Osteoblast (primary cell): ENCODE results near the gene SERPINB11. TPM values are rescaled to one million over a fixed set of nuclear protein-coding genes. Genes with fewer than 3 reads are reported as not detected.

Experiments used
- DNase-seq: peaks from one replicate; pipeline ENCODE4 v3.0.0; 2011; ENCODE audit warnings: low spot score, mixed read lengths; ENCODE audit not compliant: insufficient read length; ENCODE audit errors: missing footprints
- H2AFZ ChIP-seq: 2 replicates; pipeline ENCODE4 v1.6.0; 2011; ENCODE audit warnings: mild to moderate bottlenecking, low read length
- H3K27ac ChIP-seq: 2 replicates; pipeline ENCODE4 v1.5.1; 2011; ENCODE audit warnings: mild to moderate bottlenecking, low read depth, low read length, moderate library complexity
- H3K27me3 ChIP-seq: 2 replicates; pipeline ENCODE4 v1.6.0; 2012; ENCODE audit warnings: mild to moderate bottlenecking, control low read depth, inconsistent platforms, low read length, moderate library complexity; ENCODE audit not compliant: insufficient read depth
- H3K36me3 ChIP-seq: 2 replicates; pipeline ENCODE4 v1.5.1; 2011; ENCODE audit warnings: mild to moderate bottlenecking, low read length, control low read depth, moderate library complexity; ENCODE audit not compliant: insufficient read depth
- H3K4me1 ChIP-seq: 2 replicates; pipeline ENCODE4 v1.5.1; 2011; ENCODE audit warnings: mild to moderate bottlenecking, low read length, control low read depth, moderate library complexity; ENCODE audit not compliant: insufficient read depth
- H3K4me2 ChIP-seq: 2 replicates; pipeline ENCODE4 v1.6.0; 2011; ENCODE audit warnings: mild to moderate bottlenecking, low read length; ENCODE audit not compliant: insufficient read depth
- H3K4me3 ChIP-seq: fragments of 200-600 bp; sonication (generic); 3 replicates; pipeline ENCODE4 v1.5.1; 2012; ENCODE audit warnings: mild to moderate bottlenecking, low read length, inconsistent platforms; ENCODE audit not compliant: insufficient read depth
- H3K79me2 ChIP-seq: 2 replicates; pipeline ENCODE4 v1.6.0; 2012; ENCODE audit warnings: mild to moderate bottlenecking, low read length, control low read depth, inconsistent platforms; ENCODE audit not compliant: insufficient read depth
- H3K9me3 ChIP-seq: 2 replicates; pipeline ENCODE4 v1.5.1; 2011; ENCODE audit warnings: low read depth, low read length, control low read depth
- H4K20me1 ChIP-seq: 2 replicates; pipeline ENCODE4 v1.6.0; 2012; ENCODE audit warnings: mild to moderate bottlenecking, low read length, control low read depth; ENCODE audit not compliant: insufficient read depth
- CTCF ChIP-seq: IDR thresholded peaks from 2 replicates; pipeline ENCODE4 v1.5.1; 2011; ENCODE audit warnings: mild to moderate bottlenecking, low read depth, low read length, moderate library complexity; ENCODE audit errors: extremely low read depth
- total RNA-seq: library from RNA; depleted of rRNA; stranded (reverse); fragments of >200 nt; gene quantifications from 2 replicates; pipeline ENCODE4 v1.2.3, GENCODE V29; 2012

The SERPINB11 gene
- total RNA-seq, 1 donor: not detected

GRCh38 chr18:63677500-63678225 is 25.1 kb upstream of the SERPINB11 start:
- no peak overlapping the region for H3K27ac ChIP-seq
- no peak for TF ChIP-seq CTCF
- no peaks in the 10 kb centered on the region for H3K36me3 ChIP-seq
- H3K79me2 ChIP-seq: no peaks in the 10 kb centered on the region
- H4K20me1 ChIP-seq: no peaks in the 10 kb centered on the region
- DNase-seq: no peak
- peaks cover 5% of the 10 kb centered on the region for H3K27me3 ChIP-seq
- peaks cover 3% of the 10 kb centered on the region for H3K4me1 ChIP-seq
- no peak overlapping the region for H3K4me3 ChIP-seq
- H3K4me2 ChIP-seq: no peak overlapping the region
- H3K9me3 ChIP-seq: no peaks in the 10 kb centered on the region
- no peak overlapping the region for H2AFZ ChIP-seq

GRCh38 chr18:63679820-63680606 is 22.7 kb upstream of the SERPINB11 start:
- no peak overlapping the region for H3K4me2 ChIP-seq
- no peaks in the 10 kb centered on the region for H3K36me3 ChIP-seq
- no peaks in the 10 kb centered on the region for H3K27me3 ChIP-seq
- no peak overlapping the region for H2AFZ ChIP-seq
- peaks cover 7% of the 10 kb centered on the region for H3K4me1 ChIP-seq
- H4K20me1 ChIP-seq: no peaks in the 10 kb centered on the region
- no peaks in the 10 kb centered on the region for H3K79me2 ChIP-seq
- DNase-seq: no peak
- no peak for TF ChIP-seq CTCF
- no peaks in the 10 kb centered on the region for H3K9me3 ChIP-seq
- H3K4me3 ChIP-seq: no peak overlapping the region
- no peak overlapping the region for H3K27ac ChIP-seq

GRCh38 chr18:63681449-63682340 is 21.1 kb upstream of the SERPINB11 start:
- DNase-seq: peak; percentile 31
- H3K27ac ChIP-seq: no peak overlapping the region

More at GRCh38 chr18:63681449-63682340, 21.1 kb upstream of the SERPINB11 start:
- no peak for TF ChIP-seq CTCF
- H3K27me3 ChIP-seq: no peaks in the 10 kb centered on the region
- no peaks in the 10 kb centered on the region for H3K9me3 ChIP-seq
- no peak overlapping the region for H3K4me3 ChIP-seq
- no peak overlapping the region for H3K4me2 ChIP-seq
- H3K79me2 ChIP-seq: no peaks in the 10 kb centered on the region
- H4K20me1 ChIP-seq: no peaks in the 10 kb centered on the region
- H3K36me3 ChIP-seq: no peaks in the 10 kb centered on the region
- peaks cover 7% of the 10 kb centered on the region for H3K4me1 ChIP-seq
- no peak overlapping the region for H2AFZ ChIP-seq
